HepG2 (cell line): ENCODE measurements around the gene SREK1.

ENCODE experiments used
- CTCF ChIP-seq: sonication (generic); formaldehyde crosslinking; IDR thresholded peaks from 2 replicates; pipeline ENCODE4 v1.5.0; 2020; ENCODE audit warnings: mild to moderate bottlenecking, missing genetic modification reagents, moderate library complexity
- ZNF513 ChIP-seq: sonication (generic); formaldehyde crosslinking; conservative IDR thresholded peaks from 2 replicates; pipeline ENCODE4 v1.5.0; 2020; ENCODE audit warnings: missing genetic modification reagents

DNA sequence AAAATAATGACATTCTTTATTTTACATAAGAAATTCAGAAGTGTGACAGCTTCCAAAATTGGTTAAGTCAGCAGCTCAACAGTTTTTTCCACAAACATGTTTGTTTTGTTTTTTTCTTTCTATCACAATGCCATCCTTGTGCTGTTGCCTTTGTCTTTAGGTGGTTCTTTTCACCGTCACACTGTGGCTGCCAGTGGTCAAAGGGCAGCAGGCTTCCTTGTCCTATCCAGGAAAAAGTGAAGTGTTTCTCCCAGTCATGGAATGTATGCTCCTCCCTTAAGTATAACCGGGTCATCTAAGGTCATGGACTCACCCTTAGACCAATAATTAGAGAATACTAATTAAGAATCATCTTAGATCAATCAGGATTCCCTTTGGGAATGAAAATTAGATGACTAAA, 87.4 kb downstream of the SREK1 start:
- TF ChIP-seq ZNF513 (CRISPR knock-in tag) (no peak), CTCF (CRISPR knock-in tag) (no peak)
